NT2/D1 (cell line): Measurements from ENCODE around the gene PRKN.
"Not testable (repeated sequence)": the region's sequence is repeated elsewhere in the genome, so short reads cannot be mapped to it uniquely, and the experiment has no call there.

Experiments used
- DNase-seq: peaks from one replicate; pipeline ENCODE4 v3.0.0-alpha.2; 2011; ENCODE audit warnings: low read depth, low spot score
- H3K27me3 ChIP-seq: 2 replicates; pipeline ENCODE4 v1.6.0; 2011; ENCODE audit warnings: mild to moderate bottlenecking; ENCODE audit not compliant: insufficient read length, insufficient read depth
- H3K36me3 ChIP-seq: 2 replicates; pipeline ENCODE4 v1.6.1; 2011; ENCODE audit warnings: mild to moderate bottlenecking, low read length, mixed read lengths; ENCODE audit not compliant: insufficient read depth, insufficient read length
- H3K4me1 ChIP-seq: 2 replicates; pipeline ENCODE4 v1.5.1; 2011; ENCODE audit not compliant: insufficient read depth, insufficient read length
- H3K4me3 ChIP-seq: 2 replicates; pipeline ENCODE4 v1.5.1; 2011; ENCODE audit warnings: low read depth; ENCODE audit not compliant: insufficient read length
- H3K9ac ChIP-seq: 2 replicates; pipeline ENCODE4 v1.6.0; 2011; ENCODE audit warnings: low read depth; ENCODE audit not compliant: insufficient read length
- H3K9me3 ChIP-seq: 2 replicates; pipeline ENCODE4 v1.5.1; 2011; ENCODE audit warnings: mild to moderate bottlenecking, low read length; ENCODE audit not compliant: insufficient read depth
- SUZ12 ChIP-seq: IDR thresholded peaks from 2 replicates; pipeline ENCODE4 v1.6.1; 2011; ENCODE audit not compliant: insufficient read length, insufficient read depth; ENCODE audit errors: extremely low read depth
- YY1 ChIP-seq: IDR thresholded peaks from 2 replicates; pipeline ENCODE4 v1.6.1; 2011; ENCODE audit not compliant: insufficient read length, insufficient read depth
- ZNF274 ChIP-seq: IDR thresholded peaks from 2 replicates; pipeline ENCODE4 v1.6.1; 2011; ENCODE audit warnings: mild to moderate bottlenecking, low read depth, low read length

Gene PRKN

GRCh38 chr6:161884782-161885181 is 842.8 kb downstream of the PRKN start:
- no peak for TF ChIP-seq ZNF274
- no peak for TF ChIP-seq SUZ12
- TF ChIP-seq YY1, result no peak
- DNase-seq, result no peak
- H3K4me1 ChIP-seq, result no peaks in the 10 kb centered on the region
- H3K9ac ChIP-seq, result no peak overlapping the region
- H3K4me3 ChIP-seq, result no peak overlapping the region
- no peaks in the 10 kb centered on the region for H3K36me3 ChIP-seq
- no peaks in the 10 kb centered on the region for H3K27me3 ChIP-seq
- no peaks in the 10 kb centered on the region for H3K9me3 ChIP-seq

DNA sequence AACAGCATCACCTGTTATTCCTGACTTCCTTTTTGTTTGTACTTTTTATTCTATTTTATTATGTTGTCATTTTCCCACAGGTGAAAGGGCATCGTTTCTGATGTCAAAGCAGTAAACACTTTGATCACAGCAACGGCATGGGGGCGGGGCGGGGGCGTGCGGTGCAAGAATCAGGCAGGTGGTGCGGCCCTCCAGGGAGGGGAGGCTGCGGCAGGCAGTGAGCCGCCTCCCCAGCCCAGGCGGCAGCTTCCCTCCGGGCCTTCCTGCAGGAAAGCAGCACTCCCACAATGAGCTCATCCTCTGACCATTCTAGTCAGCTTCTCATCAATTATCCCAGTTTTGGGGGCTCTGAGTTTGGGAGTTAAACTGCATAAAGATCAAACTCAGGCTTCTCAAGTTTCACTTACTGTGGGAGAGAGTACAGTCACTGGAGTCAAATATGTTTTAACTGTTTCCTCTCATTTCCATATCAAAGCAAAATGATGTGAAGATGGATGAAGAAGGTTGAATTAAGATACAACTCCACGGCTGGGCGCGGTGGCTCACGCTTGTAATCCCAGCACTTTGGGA is 845.3 kb downstream of the PRKN start:
- H3K27me3 ChIP-seq, result no peaks in the 10 kb centered on the region
- no peak for TF ChIP-seq YY1
- TF ChIP-seq SUZ12, result no peak
- TF ChIP-seq ZNF274, result no peak
- H3K9me3 ChIP-seq, result no peaks in the 10 kb centered on the region
- no peaks in the 10 kb centered on the region for H3K36me3 ChIP-seq
- no peak for DNase-seq
- no peak overlapping the region for H3K9ac ChIP-seq
- no peaks in the 10 kb centered on the region for H3K4me1 ChIP-seq
- no peak overlapping the region for H3K4me3 ChIP-seq

DNA sequence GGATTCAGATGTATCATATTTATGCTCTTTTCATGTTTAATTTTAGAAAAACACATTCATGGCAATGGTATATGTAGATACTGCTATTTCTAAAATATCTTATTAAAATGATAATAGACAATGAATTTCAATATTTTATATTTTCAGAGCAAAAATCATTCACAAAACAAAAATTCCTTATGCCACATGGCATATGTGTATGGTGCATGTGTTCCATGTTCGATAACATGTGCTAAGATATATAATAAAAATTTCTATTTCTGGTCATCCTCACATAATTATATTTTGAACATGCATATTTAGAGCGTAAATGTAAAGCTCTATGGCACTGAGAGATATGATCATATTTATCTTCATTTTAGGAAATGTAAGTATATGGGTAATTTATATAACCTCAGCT is 847.5 kb downstream of the PRKN start:
- Histone ChIP-seq H3K9me3 (no peaks in the 10 kb centered on the region), H3K4me3 (no peak overlapping the region), H3K36me3 (no peaks in the 10 kb centered on the region), H3K9ac (no peak overlapping the region), H3K27me3 (no peaks in the 10 kb centered on the region), H3K4me1 (no peaks in the 10 kb centered on the region)
- no peak for DNase-seq
- TF ChIP-seq SUZ12 (no peak), ZNF274 (no peak), YY1 (no peak)

- TF ChIP-seq ZNF274 (no peak), YY1 (no peak)
- DNase-seq, result no peak
- Histone ChIP-seq H3K4me1 (no peaks in the 10 kb centered on the region), H3K9me3 (no peaks in the 10 kb centered on the region), H3K4me3 (no peak overlapping the region), H3K36me3 (no peaks in the 10 kb centered on the region), H3K9ac (no peak overlapping the region), H3K27me3 (no peaks in the 10 kb centered on the region)
Observed at GRCh38 chr6:161876231-161876630, 851.3 kb downstream of the PRKN start.

- no peaks in the 10 kb centered on the region for H3K36me3 ChIP-seq
- no peak for DNase-seq
- no peak overlapping the region for H3K9ac ChIP-seq
- H3K27me3 ChIP-seq, result no peaks in the 10 kb centered on the region
- no peak for TF ChIP-seq YY1
- TF ChIP-seq ZNF274, result no peak
- TF ChIP-seq SUZ12, result no peak
- no peak overlapping the region for H3K4me3 ChIP-seq
- no peaks in the 10 kb centered on the region for H3K9me3 ChIP-seq
- H3K4me1 ChIP-seq, result no peaks in the 10 kb centered on the region
Observed at GRCh38 chr6:161870236-161870901, 857.2 kb downstream of the PRKN start.

DNA sequence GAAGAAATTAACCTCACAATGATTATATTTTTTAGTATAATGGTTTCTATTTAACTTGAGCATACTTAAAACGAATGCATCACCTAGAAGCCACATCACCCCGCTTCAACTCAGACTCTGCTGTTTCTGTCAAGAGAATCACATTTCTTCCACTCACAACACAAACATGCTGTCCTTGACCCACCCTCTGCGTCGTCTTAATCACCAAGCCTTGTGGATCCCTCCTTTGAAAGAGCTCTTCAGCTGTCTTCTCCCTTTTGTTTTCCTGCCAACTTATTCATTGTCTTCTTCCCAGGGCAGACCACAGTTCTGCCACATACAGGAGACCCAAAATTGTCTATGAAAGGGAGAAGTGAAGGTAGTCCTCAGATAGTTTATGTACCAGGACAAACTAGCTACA is 858.1 kb downstream of the PRKN start:
- TF ChIP-seq SUZ12 (no peak), ZNF274 (no peak), YY1 (no peak)
- H3K4me3 ChIP-seq, result no peak overlapping the region
- H3K36me3 ChIP-seq, result no peaks in the 10 kb centered on the region
- no peaks in the 10 kb centered on the region for H3K4me1 ChIP-seq
- DNase-seq, result no peak
- no peaks in the 10 kb centered on the region for H3K27me3 ChIP-seq
- no peaks in the 10 kb centered on the region for H3K9me3 ChIP-seq
- no peak overlapping the region for H3K9ac ChIP-seq

DNA sequence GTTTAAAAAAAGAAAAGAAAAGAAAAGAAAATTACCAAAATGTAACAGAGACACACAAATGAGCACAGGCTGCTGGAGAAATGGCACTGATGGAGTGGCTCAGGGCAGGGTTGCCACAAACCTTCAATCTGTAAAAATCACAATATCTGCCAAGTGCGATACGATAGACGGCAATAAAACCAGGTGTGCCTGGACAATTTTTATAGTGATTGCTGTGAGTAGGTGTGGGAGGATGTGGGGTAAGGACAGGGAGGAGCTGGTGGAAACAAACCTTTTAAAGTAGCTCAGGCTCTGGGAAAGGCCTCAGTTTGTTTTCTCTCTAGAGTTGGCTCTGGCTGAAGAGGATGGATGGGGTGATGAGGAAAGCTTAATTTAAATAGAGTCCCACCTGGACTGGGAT is 861.0 kb downstream of the PRKN start:
- H3K36me3 ChIP-seq, result no peaks in the 10 kb centered on the region
- TF ChIP-seq SUZ12, result no peak
- TF ChIP-seq YY1, result no peak
- no peak for TF ChIP-seq ZNF274
- no peaks in the 10 kb centered on the region for H3K4me1 ChIP-seq
- no peaks in the 10 kb centered on the region for H3K27me3 ChIP-seq
- H3K4me3 ChIP-seq, result no peak overlapping the region
- DNase-seq, result no peak
- H3K9ac ChIP-seq, result no peak overlapping the region
- no peaks in the 10 kb centered on the region for H3K9me3 ChIP-seq

- not testable (repeated sequence) for H3K4me3 ChIP-seq, H3K4me1 ChIP-seq, H3K27me3 ChIP-seq, H3K36me3 ChIP-seq, H3K9me3 ChIP-seq, DNase-seq, H3K9ac ChIP-seq
Observed at GRCh38 chr6:161861061-161861460, 866.5 kb downstream of the PRKN start.
